Right lobe of liver (tissue), 4 donors: ENCODE measurements around the gene SEMA7A.

Experiments
- POLR2A ChIP-seq: fragments of 450-650 bp; IDR thresholded peaks from one replicate; pipeline ENCODE4 v1.6.1; 2017; ENCODE audit warnings: antibody characterized with exemption, mild to moderate bottlenecking
- TF ChIP-seq, protein P1 (sequence below), 4 donors: fragments of 200-600 bp in 3 of 4; fragments of 450-650 bp in 1 of 4; IDR thresholded peaks; one replicate each; pipeline versions ENCODE4 v1.5.1 to v1.8.0; 2016 to 2022; ENCODE audit warnings: antibody characterized with exemption in 4 of 4, mild to moderate bottlenecking in 2 of 4
- donor health status: DM: no; HTN: no; CAD: no.
- donor health status: DM: no; HTN: no; CAD: no.
- donor health status: DM: no; HTN: yes; CAD: no.

DNA sequence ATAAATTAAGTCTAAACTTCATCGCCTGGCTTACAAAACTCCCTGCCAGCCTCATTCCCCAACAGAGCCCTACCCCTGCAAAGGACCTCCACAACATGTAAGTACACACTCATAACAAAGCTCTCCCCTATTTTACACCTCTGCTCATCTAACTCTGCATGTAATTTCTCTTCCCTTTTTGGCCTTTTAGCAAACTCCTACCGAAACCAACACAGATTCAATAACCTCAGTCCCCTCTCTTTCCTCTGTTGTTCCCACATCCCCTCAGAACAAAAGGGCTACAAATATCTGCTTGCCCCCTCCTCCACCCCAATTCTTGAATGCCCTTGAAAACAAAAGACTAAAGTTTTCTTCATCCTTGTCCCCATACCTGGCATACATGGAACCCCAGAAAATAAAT lies 26.5 kb upstream of the SEMA7A start:
- TF ChIP-seq, protein P1, sequence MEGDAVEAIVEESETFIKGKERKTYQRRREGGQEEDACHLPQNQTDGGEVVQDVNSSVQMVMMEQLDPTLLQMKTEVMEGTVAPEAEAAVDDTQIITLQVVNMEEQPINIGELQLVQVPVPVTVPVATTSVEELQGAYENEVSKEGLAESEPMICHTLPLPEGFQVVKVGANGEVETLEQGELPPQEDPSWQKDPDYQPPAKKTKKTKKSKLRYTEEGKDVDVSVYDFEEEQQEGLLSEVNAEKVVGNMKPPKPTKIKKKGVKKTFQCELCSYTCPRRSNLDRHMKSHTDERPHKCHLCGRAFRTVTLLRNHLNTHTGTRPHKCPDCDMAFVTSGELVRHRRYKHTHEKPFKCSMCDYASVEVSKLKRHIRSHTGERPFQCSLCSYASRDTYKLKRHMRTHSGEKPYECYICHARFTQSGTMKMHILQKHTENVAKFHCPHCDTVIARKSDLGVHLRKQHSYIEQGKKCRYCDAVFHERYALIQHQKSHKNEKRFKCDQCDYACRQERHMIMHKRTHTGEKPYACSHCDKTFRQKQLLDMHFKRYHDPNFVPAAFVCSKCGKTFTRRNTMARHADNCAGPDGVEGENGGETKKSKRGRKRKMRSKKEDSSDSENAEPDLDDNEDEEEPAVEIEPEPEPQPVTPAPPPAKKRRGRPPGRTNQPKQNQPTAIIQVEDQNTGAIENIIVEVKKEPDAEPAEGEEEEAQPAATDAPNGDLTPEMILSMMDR (IDR thresholded peaks at IDR 0.05): no peak
- TF ChIP-seq POLR2A: no peak
